ENCODE results near the gene RAPGEF4.
A peak's percentile ranks its signal among the peaks of the same experiment; 100 is the strongest.

RAPGEF4 gene

GRCh38 chr2:173079973-173080860 lies 344.6 kb downstream of the RAPGEF4 start:
- DNase-seq (ENCODE audit: low read depth, low spot score), result peak; percentile 92
- in situ Hi-C loops (cut with HindIII; ENCODE audit: low sequenced_read_pairs), result no loop called here
- H3K4me3 ChIP-seq (ENCODE audit: low read depth, low read length), result no peak overlapping the region
- no peak for TF ChIP-seq CTCF (IDR thresholded peaks at IDR 0.05; ENCODE audit: low read depth, low read length)

- TF ChIP-seq CTCF (IDR thresholded peaks at IDR 0.05; ENCODE audit: low read depth, low read length), result no peak
- DNase-seq (ENCODE audit: low read depth, low spot score), result no peak
- in situ Hi-C loops (cut with HindIII; ENCODE audit: low sequenced_read_pairs), result no loop called here
- no peak overlapping the region for H3K4me3 ChIP-seq (ENCODE audit: low read depth, low read length)
These were observed 351.0 kb downstream of the RAPGEF4 start for GRCh38 chr2:173086518-173087213.

- in situ Hi-C loops (cut with HindIII; ENCODE audit: low sequenced_read_pairs), result no loop called here
- no peak for DNase-seq (ENCODE audit: low read depth, low spot score)
- TF ChIP-seq CTCF (IDR thresholded peaks at IDR 0.05; ENCODE audit: low read depth, low read length), result no peak
- H3K4me3 ChIP-seq (ENCODE audit: low read depth, low read length), result no peak overlapping the region
These were observed 351.6 kb downstream of the RAPGEF4 start for GRCh38 chr2:173087214-173087581.

GRCh38 chr2:173087793-173088496 lies 352.3 kb downstream of the RAPGEF4 start:
- no peak for DNase-seq (ENCODE audit: low read depth, low spot score)
- in situ Hi-C loops (cut with HindIII; ENCODE audit: low sequenced_read_pairs), result no loop called here
- no peak for TF ChIP-seq CTCF (IDR thresholded peaks at IDR 0.05; ENCODE audit: low read depth, low read length)
- no peak overlapping the region for H3K4me3 ChIP-seq (ENCODE audit: low read depth, low read length)

GRCh38 chr2:173090276-173090877 lies 354.7 kb downstream of the RAPGEF4 start:
- H3K4me3 ChIP-seq (ENCODE audit: low read depth, low read length), result no peak overlapping the region
- no peak for TF ChIP-seq CTCF (IDR thresholded peaks at IDR 0.05; ENCODE audit: low read depth, low read length)
- peak; percentile 64 for DNase-seq (ENCODE audit: low read depth, low spot score)
- in situ Hi-C loops (cut with HindIII; ENCODE audit: low sequenced_read_pairs), result no loop called here

- TF ChIP-seq CTCF (IDR thresholded peaks at IDR 0.05; ENCODE audit: low read depth, low read length), result peak; percentile 35
- in situ Hi-C loops (cut with HindIII; ENCODE audit: low sequenced_read_pairs), result no loop called here
- H3K4me3 ChIP-seq (ENCODE audit: low read depth, low read length), result no peak overlapping the region
- DNase-seq (ENCODE audit: low read depth, low spot score), result no peak
These were observed 355.5 kb downstream of the RAPGEF4 start for GRCh38 chr2:173090973-173091660.
